ACC112 (cell line): ENCODE results near the gene ACTMAP.
A peak's percentile ranks its signal among the peaks of the same experiment; 100 is the strongest.

Source experiments
- H2AFZ ChIP-seq: fragments of 200-600 bp; sonication (generic); one replicate; pipeline ENCODE4 v1.6.0; 2017; ENCODE audit warnings: antibody characterized with exemption, low read length; ENCODE audit not compliant: unreplicated experiment
- H3K27ac ChIP-seq: fragments of 200-600 bp; sonication (generic); 2 replicates; pipeline ENCODE4 v1.5.1; 2014; ENCODE audit warnings: low read depth, mild to moderate bottlenecking, antibody characterized with exemption, low read length, moderate library complexity
- H3K27me3 ChIP-seq: fragments of 200-600 bp; sonication (generic); 2 replicates; pipeline ENCODE4 v1.6.1; 2014; ENCODE audit warnings: mild to moderate bottlenecking, antibody characterized with exemption, low read length, moderate library complexity, mixed read lengths; ENCODE audit not compliant: insufficient read depth
- H3K36me3 ChIP-seq: fragments of 200-600 bp; sonication (generic); 2 replicates; pipeline ENCODE4 v1.6.1; 2016; ENCODE audit warnings: mild to moderate bottlenecking, antibody characterized with exemption, low read length, moderate library complexity, mixed read lengths; ENCODE audit not compliant: insufficient read depth
- H3K4me1 ChIP-seq: fragments of 200-600 bp; sonication (generic); one replicate; pipeline ENCODE4 v1.6.1; 2016; ENCODE audit warnings: low read length, mixed read lengths; ENCODE audit not compliant: insufficient read depth, unreplicated experiment, control insufficient read depth
- H3K4me3 ChIP-seq: fragments of 200-600 bp; sonication (generic); 2 replicates; pipeline ENCODE4 v1.5.1; 2014; ENCODE audit warnings: mild to moderate bottlenecking, low read depth, low read length
- H3K79me2 ChIP-seq: fragments of 200-600 bp; sonication (generic); one replicate; pipeline ENCODE4 v1.6.0; 2016; ENCODE audit warnings: low read length; ENCODE audit not compliant: control insufficient read depth, unreplicated experiment, insufficient read depth

ACTMAP gene

DNA sequence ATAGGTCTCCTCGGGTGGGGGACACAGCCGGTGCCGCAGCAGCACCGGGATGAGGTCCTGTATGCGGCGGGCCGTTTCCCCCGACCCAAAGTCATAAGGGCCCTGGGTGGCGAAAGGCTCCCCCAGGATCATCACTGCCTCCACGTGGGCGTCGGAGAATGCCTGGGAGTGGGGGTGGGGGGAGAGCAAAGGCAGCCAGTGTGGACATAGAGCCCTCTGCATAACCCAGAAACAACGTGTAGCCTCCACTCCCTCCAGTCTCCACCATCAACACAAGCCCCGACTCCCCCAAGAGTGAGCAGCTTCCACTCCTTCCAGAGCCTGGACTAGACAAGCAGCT lies 58.1 kb downstream of the ACTMAP start:
- Histone ChIP-seq H3K79me2 (peaks cover 28% of the 10 kb centered on the region), H3K27me3 (no peaks in the 10 kb centered on the region), H2AFZ (no peak overlapping the region), H3K36me3 (0 out of 2 replicates have a peak, but pooled peaks cover under 1% of the 10 kb centered on the region), H3K4me3 (no peak overlapping the region), H3K27ac (no peak overlapping the region), H3K4me1 (peaks cover 23% of the 10 kb centered on the region)

DNA sequence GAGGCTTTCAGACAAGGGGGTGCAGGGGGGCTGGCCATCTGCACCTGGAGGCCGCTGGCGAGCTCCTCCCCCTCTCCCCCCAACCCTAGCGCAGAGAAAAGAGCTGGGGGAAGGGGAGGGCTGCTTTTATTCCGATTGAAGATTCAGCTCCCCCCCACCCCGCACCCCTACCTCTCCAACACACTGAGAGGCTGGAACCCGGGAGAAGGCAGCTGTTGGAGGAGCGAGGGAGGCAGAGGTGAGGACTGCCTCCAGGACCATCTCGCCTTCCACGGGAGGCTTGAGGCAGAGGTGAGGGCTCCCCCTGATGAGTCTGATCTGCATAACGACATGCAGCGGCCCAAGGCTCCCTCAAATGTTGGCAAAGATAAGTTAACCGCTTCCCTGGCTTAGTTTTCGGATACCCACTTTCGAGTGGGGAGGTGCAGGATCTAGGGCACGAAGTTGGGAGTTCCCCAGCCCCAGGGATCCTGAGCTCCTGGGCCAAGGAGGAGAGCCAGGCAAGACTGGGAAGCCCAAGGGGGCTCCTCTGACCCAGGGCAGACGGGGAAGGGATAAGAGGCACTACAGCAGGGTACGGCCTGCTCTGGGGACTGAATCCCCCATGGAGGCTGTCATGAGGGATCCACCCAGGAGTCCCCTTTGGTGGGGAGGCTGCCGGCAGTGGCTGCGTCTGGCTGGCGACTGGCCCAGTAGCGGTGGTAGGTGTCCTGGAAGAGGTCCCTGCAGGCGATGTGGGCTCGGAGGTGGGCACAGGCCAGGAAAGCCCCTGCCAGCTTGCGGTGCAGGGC lies 58.7 kb downstream of the ACTMAP start:
- Histone ChIP-seq H3K4me1 (peaks cover 24% of the 10 kb centered on the region), H3K36me3 (peaks cover 5% of the 10 kb centered on the region; the same call in 1 of the 2 replicates), H3K79me2 (peaks cover 28% of the 10 kb centered on the region), H2AFZ (no peak overlapping the region), H3K27me3 (no peaks in the 10 kb centered on the region), H3K4me3 (no peak overlapping the region), H3K27ac (0 out of 2 replicates have a peak overlapping the region, but pooled peaks have one; percentile 86)
